Panc1 (cell line): Measurements from ENCODE around the gene PTER. TPM values are rescaled to one million over a fixed set of nuclear protein-coding genes. Genes with fewer than 3 reads are reported as not detected.

Experiments
- ATAC-seq: fragments of 200-7000 bp; cut with Tn5 transposase; 2 replicates; pipeline ENCODE4 v1.9.1; 2020; ENCODE audit warnings: mild to moderate bottlenecking, moderate library complexity
- BruUV-seq: library from RNA; stranded (reverse); fragments of 400-500 nt; replicated peaks from 2 replicates; lab custom pipeline; 2021; lab: Mats Ljungman, UMichigan
- CTCF ChIA-PET: fragments of 300-600 bp; sonication (Branson Sonifier 250); formaldehyde crosslinking; loops from one replicate; lab custom pipeline; 2022; ENCODE audit warnings: antibody characterized with exemption; lab: Charles Lee
- POLR2A ChIA-PET: fragments of 300-600 bp; sonication (Branson Sonifier 250); formaldehyde crosslinking; loops from one replicate; lab custom pipeline; 2022; ENCODE audit warnings: antibody characterized with exemption; lab: Charles Lee
- DNase-seq: peaks from one replicate; pipeline ENCODE4 v3.0.0-alpha.2; 2010; ENCODE audit warnings: low read depth, low spot score
- H3K27ac ChIP-seq: 2 replicates; pipeline ENCODE4 v1.5.1; 2011; ENCODE audit warnings: mild to moderate bottlenecking, low read length, inconsistent platforms
- H3K27me3 ChIP-seq: fragments of 200-500 bp; sonication (Bioruptor generic); 2 replicates; pipeline ENCODE4 v1.6.0; 2014; ENCODE audit warnings: low read length, inconsistent platforms; ENCODE audit not compliant: control insufficient read depth, insufficient read depth
- H3K36me3 ChIP-seq: fragments of 200-500 bp; sonication (Bioruptor generic); 2 replicates; pipeline ENCODE4 v1.5.1; 2014; ENCODE audit warnings: inconsistent platforms, mild to moderate bottlenecking, low read length, moderate library complexity; ENCODE audit not compliant: control insufficient read depth, insufficient read depth
- H3K4me1 ChIP-seq: 2 replicates; pipeline ENCODE4 v1.5.1; 2011; ENCODE audit warnings: inconsistent platforms, mild to moderate bottlenecking, low read length, moderate library complexity; ENCODE audit not compliant: control insufficient read depth, insufficient read depth
- H3K4me3 ChIP-seq, 2 experiments: 2 replicates each; pipeline ENCODE4 v1.5.1; 2011 to 2012; ENCODE audit warnings: low read depth in 2 of 2, low read length in 2 of 2, mild to moderate bottlenecking in 2 of 2, inconsistent platforms in 1 of 2, moderate library complexity in 1 of 2
- H3K9me3 ChIP-seq: fragments of 200-500 bp; sonication (Bioruptor generic); 2 replicates; pipeline ENCODE4 v1.5.1; 2014; ENCODE audit warnings: low read depth, mild to moderate bottlenecking, inconsistent platforms, low read length, moderate library complexity; ENCODE audit not compliant: control insufficient read depth, insufficient read depth
- POLR2AphosphoS5 ChIP-seq: IDR thresholded peaks from 2 replicates; pipeline ENCODE4 v1.6.1; 2012; ENCODE audit warnings: mild to moderate bottlenecking, low read depth, low read length, moderate library complexity
- REST ChIP-seq, 2 experiments: IDR thresholded peaks; 2 replicates each; pipeline ENCODE4 v1.6.1; 2011 to 2012; ENCODE audit warnings: low read depth in 2 of 2, control low read depth in 1 of 2, low read length in 1 of 2, mild to moderate bottlenecking in 1 of 2, moderate library complexity in 1 of 2; ENCODE audit not compliant: insufficient read depth in 1 of 2
- SIN3A ChIP-seq: IDR thresholded peaks from 2 replicates; pipeline ENCODE4 v1.6.1; 2012; ENCODE audit warnings: low read depth, mild to moderate bottlenecking, low read length, moderate library complexity, borderline replicate concordance; ENCODE audit not compliant: insufficient read depth
- TCF7L2 ChIP-seq: IDR thresholded peaks from 2 replicates; pipeline ENCODE4 v1.6.1; 2011; ENCODE audit warnings: mild to moderate bottlenecking, low read depth, low read length, inconsistent platforms
- in situ Hi-C: cut with HindIII; loops from 2 replicates; pipeline ENCODE4 v1.10.0; 2016; ENCODE audit warnings: low sequenced_read_pairs, low pct_unique_long_range_greater_than_20kb
- intact Hi-C: fragments of 100-400 bp; cut with micrococcal nuclease; formaldehyde crosslinking; loops from one replicate; pipeline ENCODE4 v1.10.0; 2022; ENCODE audit not compliant: unreplicated experiment
- total RNA-seq: library from RNA; stranded (reverse); gene quantifications from one replicate; pipeline ENCODE4 v1.2.1, GENCODE V29; 2021; ENCODE audit not compliant: unreplicated experiment
- TF ChIP-seq, protein P1 (sequence below): fragments of 450-650 bp; IDR thresholded peaks from 2 replicates; pipeline ENCODE4 v1.5.1; 2017; ENCODE audit warnings: mild to moderate bottlenecking

PTER gene
- total RNA-seq, 1 experiment from 2014 or later = 8.8 TPM

DNA sequence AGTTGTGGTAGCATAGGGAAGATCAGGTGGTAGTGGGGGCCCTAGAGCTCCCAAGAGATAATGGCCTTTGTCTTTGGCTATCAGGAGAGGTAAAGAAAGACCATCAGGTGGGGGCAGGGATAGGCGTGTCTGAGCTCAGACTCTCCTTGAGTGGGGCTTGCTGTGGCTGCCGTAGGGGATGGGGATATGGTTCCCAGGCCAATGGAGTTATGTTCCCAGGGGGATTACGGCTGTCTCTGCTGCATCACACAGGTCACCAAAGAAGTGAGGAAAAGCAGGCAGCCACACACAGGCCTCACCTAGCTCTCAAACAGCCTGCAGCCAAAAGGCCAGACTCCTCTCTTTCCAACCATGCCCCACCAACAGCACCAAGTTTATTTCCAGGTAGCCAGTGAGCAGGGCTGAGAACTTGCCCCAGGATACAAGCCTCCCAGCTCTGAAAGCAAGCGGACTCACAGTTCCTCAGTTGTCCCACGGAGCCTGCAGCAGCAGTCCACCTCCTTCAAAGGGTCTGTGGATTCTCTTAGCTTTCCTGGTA is 122.5 kb downstream of the PTER start:
- no peaks in the 10 kb centered on the region for H3K4me1 ChIP-seq
- BruUV-seq = no TSS peak
- ATAC-seq (no peak), DNase-seq (no peak)
- H3K4me3 ChIP-seq = no peak overlapping the region
- no peaks in the 10 kb centered on the region for H3K9me3 ChIP-seq
- ChIA-PET POLR2A (no interaction called here), CTCF (no interaction called here)
- no peaks in the 10 kb centered on the region for H3K36me3 ChIP-seq
- in situ Hi-C loops (no loop called here), intact Hi-C loops (no loop called here)
- no peaks in the 10 kb centered on the region for H3K27me3 ChIP-seq
- TF ChIP-seq, protein P1, sequence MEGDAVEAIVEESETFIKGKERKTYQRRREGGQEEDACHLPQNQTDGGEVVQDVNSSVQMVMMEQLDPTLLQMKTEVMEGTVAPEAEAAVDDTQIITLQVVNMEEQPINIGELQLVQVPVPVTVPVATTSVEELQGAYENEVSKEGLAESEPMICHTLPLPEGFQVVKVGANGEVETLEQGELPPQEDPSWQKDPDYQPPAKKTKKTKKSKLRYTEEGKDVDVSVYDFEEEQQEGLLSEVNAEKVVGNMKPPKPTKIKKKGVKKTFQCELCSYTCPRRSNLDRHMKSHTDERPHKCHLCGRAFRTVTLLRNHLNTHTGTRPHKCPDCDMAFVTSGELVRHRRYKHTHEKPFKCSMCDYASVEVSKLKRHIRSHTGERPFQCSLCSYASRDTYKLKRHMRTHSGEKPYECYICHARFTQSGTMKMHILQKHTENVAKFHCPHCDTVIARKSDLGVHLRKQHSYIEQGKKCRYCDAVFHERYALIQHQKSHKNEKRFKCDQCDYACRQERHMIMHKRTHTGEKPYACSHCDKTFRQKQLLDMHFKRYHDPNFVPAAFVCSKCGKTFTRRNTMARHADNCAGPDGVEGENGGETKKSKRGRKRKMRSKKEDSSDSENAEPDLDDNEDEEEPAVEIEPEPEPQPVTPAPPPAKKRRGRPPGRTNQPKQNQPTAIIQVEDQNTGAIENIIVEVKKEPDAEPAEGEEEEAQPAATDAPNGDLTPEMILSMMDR = no peak
- no peak for TF ChIP-seq SIN3A
- no peak overlapping the region for H3K27ac ChIP-seq

- ChIA-PET POLR2A (no interaction called here), CTCF (no interaction called here)
- ATAC-seq (no peak), DNase-seq (no peak)
- H3K27me3 ChIP-seq = no peaks in the 10 kb centered on the region
- H3K4me1 ChIP-seq = no peaks in the 10 kb centered on the region
- intact Hi-C loops = no loop called here
- no peak overlapping the region for H3K27ac ChIP-seq
- in situ Hi-C loops = no loop called here
- TF ChIP-seq TCF7L2 (no peak), SIN3A (no peak), REST (IDR thresholded peaks at IDR 0.05; ENCODE audit: insufficient read depth in 1 of 2, low read depth in 2 of 2, low read length in 1 of 2) (no peak), POLR2AphosphoS5 (no peak)
- TF ChIP-seq, protein P1 = no peak
- H3K4me3 ChIP-seq = no peak overlapping the region
- H3K9me3 ChIP-seq = no peaks in the 10 kb centered on the region
- BruUV-seq = no TSS peak
- H3K36me3 ChIP-seq = no peaks in the 10 kb centered on the region
These were observed 126.1 kb downstream of the PTER start for GRCh38 chr10:16562891-16563290.

Other genes with a start within 250 kb of the PTER start
- not detected for gene C1QL3, start 84.9 kb downstream of the PTER start, total RNA-seq